Astrocyte of the hippocampus (primary cell): Measurements from ENCODE around the gene HNRNPAB.
"Not testable (repeated sequence)": the region's sequence is repeated elsewhere in the genome, so short reads cannot be mapped to it uniquely, and the experiment has no call there.

Experiments
- DNase-seq: peaks from one replicate; pipeline ENCODE4 v3.0.0; 2011; ENCODE audit warnings: low read depth, low spot score

HNRNPAB gene

GRCh38 chr5:178212241-178213002 lies 8.1 kb downstream of the HNRNPAB start:
- DNase-seq, result no peak

GRCh38 chr5:178213003-178213461 lies 8.7 kb downstream of the HNRNPAB start:
- no peak for DNase-seq

GRCh38 chr5:178213748-178214151 lies 9.4 kb downstream of the HNRNPAB start:
- DNase-seq, result no peak

GRCh38 chr5:178214160-178214803 lies 9.9 kb downstream of the HNRNPAB start:
- DNase-seq, result no peak

GRCh38 chr5:178215280-178216002 lies 11.1 kb downstream of the HNRNPAB start:
- DNase-seq, result no peak

GRCh38 chr5:178216088-178216534 lies 11.8 kb downstream of the HNRNPAB start:
- DNase-seq, result no peak

GRCh38 chr5:178216779-178217178 lies 12.4 kb downstream of the HNRNPAB start:
- no peak for DNase-seq

GRCh38 chr5:178218237-178218776 lies 14.0 kb downstream of the HNRNPAB start:
- DNase-seq, result no peak

GRCh38 chr5:178218827-178219226 lies 14.5 kb downstream of the HNRNPAB start:
- DNase-seq, result no peak

GRCh38 chr5:178221282-178221681 lies 16.9 kb downstream of the HNRNPAB start:
- no peak for DNase-seq

GRCh38 chr5:178221853-178222252 lies 17.5 kb downstream of the HNRNPAB start:
- no peak for DNase-seq

GRCh38 chr5:178222292-178222691 lies 18.0 kb downstream of the HNRNPAB start:
- no peak for DNase-seq

- no peak for DNase-seq
These were observed 19.0 kb downstream of the HNRNPAB start for GRCh38 chr5:178223196-178223773.

GRCh38 chr5:178223828-178224335 lies 19.5 kb downstream of the HNRNPAB start:
- no peak for DNase-seq

- no peak for DNase-seq
These were observed 20.1 kb downstream of the HNRNPAB start for GRCh38 chr5:178224403-178224802.

- no peak for DNase-seq
These were observed 20.8 kb downstream of the HNRNPAB start for GRCh38 chr5:178225174-178225573.

GRCh38 chr5:178227138-178227659 lies 22.9 kb downstream of the HNRNPAB start:
- DNase-seq, result no peak

GRCh38 chr5:178227929-178228328 lies 23.6 kb downstream of the HNRNPAB start:
- no peak for DNase-seq

GRCh38 chr5:178228609-178229008 lies 24.3 kb downstream of the HNRNPAB start:
- DNase-seq, result no peak

- not testable (repeated sequence) for DNase-seq
These were observed 24.8 kb downstream of the HNRNPAB start for GRCh38 chr5:178229111-178229510.

- DNase-seq, result no peak
These were observed 25.5 kb downstream of the HNRNPAB start for GRCh38 chr5:178229861-178230260.
